Lower lobe of right lung (tissue), 2 donors: ENCODE data around the gene IQCK. TPM values are rescaled to one million over a fixed set of nuclear protein-coding genes. Genes with fewer than 3 reads are reported as not detected.
"Not testable (repeated sequence)": the region's sequence is repeated elsewhere in the genome, so short reads cannot be mapped to it uniquely, and the experiment has no call there.

ENCODE experiments used
- ATAC-seq, 2 donors: fragments of 200-7000 bp; cut with Tn5 transposase; one replicate each; pipeline ENCODE4 v1.9.1; 2020 to 2022; ENCODE audit warnings: mild to moderate bottlenecking in 2 of 2, moderate library complexity in 2 of 2
- DNase-seq: peaks from one replicate; pipeline ENCODE4 v3.0.0-alpha.2; 2020
- H3K27ac ChIP-seq: fragments of 200-600 bp; one replicate; pipeline ENCODE4 v1.8.0; 2022
- H3K27me3 ChIP-seq: fragments of 200-600 bp; one replicate; pipeline ENCODE4 v1.8.0; 2022; ENCODE audit warnings: low read depth
- H3K36me3 ChIP-seq: fragments of 200-600 bp; one replicate; pipeline ENCODE4 v1.8.0; 2022; ENCODE audit warnings: mild to moderate bottlenecking
- H3K4me1 ChIP-seq: fragments of 200-600 bp; one replicate; pipeline ENCODE4 v1.8.0; 2022
- H3K4me3 ChIP-seq: fragments of 200-600 bp; one replicate; pipeline ENCODE4 v1.8.0; 2022; ENCODE audit warnings: mild to moderate bottlenecking
- H3K9me3 ChIP-seq: fragments of 200-600 bp; one replicate; pipeline ENCODE4 v1.8.0; 2022
- intact Hi-C: fragments of 100-400 bp; cut with DNase I; formaldehyde crosslinking; loops from one replicate; pipeline ENCODE4 v1.11.0; 2022
- total RNA-seq: library from RNA; stranded (reverse); fragmentation: NEBNext Ultra II Directional; extraction: Animal tissue kit (Norgen Biotek cat#: 25700); gene quantifications from one replicate; pipeline ENCODE4 v1.2.1, GENCODE V29; 2021
- TF ChIP-seq, protein P1 (sequence below): fragments of 200-600 bp; IDR thresholded peaks from one replicate; pipeline ENCODE4 v1.8.0; 2022; ENCODE audit warnings: antibody characterized with exemption, mild to moderate bottlenecking
- donor health status: DM: no; HTN: yes; CAD: no; lungs with severe emphysema.

IQCK gene
- total RNA-seq, 1 donor from 2014 or later: 14.1 TPM

- TF ChIP-seq, protein P1, sequence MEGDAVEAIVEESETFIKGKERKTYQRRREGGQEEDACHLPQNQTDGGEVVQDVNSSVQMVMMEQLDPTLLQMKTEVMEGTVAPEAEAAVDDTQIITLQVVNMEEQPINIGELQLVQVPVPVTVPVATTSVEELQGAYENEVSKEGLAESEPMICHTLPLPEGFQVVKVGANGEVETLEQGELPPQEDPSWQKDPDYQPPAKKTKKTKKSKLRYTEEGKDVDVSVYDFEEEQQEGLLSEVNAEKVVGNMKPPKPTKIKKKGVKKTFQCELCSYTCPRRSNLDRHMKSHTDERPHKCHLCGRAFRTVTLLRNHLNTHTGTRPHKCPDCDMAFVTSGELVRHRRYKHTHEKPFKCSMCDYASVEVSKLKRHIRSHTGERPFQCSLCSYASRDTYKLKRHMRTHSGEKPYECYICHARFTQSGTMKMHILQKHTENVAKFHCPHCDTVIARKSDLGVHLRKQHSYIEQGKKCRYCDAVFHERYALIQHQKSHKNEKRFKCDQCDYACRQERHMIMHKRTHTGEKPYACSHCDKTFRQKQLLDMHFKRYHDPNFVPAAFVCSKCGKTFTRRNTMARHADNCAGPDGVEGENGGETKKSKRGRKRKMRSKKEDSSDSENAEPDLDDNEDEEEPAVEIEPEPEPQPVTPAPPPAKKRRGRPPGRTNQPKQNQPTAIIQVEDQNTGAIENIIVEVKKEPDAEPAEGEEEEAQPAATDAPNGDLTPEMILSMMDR: no peak
- Histone ChIP-seq H3K27ac (no peak overlapping the region), H3K9me3 (no peaks in the 10 kb centered on the region), H3K27me3 (no peaks in the 10 kb centered on the region), H3K36me3 (peaks cover 26% of the 10 kb centered on the region), H3K4me1 (peaks cover 36% of the 10 kb centered on the region), H3K4me3 (no peak overlapping the region)
- intact Hi-C loops: no loop called here
- DNase-seq: no peak
- ATAC-seq: no peak
These were observed 2.5 kb upstream of the IQCK start for GRCh38 chr16:19715566-19715965.

GRCh38 chr16:19716183-19716582 lies 1.9 kb upstream of the IQCK start:
- TF ChIP-seq, protein P1: no peak
- Histone ChIP-seq H3K4me3 (no peak overlapping the region), H3K27ac (no peak overlapping the region), H3K36me3 (peaks cover 26% of the 10 kb centered on the region), H3K4me1 (peaks cover 31% of the 10 kb centered on the region), H3K27me3 (no peaks in the 10 kb centered on the region), H3K9me3 (no peaks in the 10 kb centered on the region)
- ATAC-seq (no peak), DNase-seq (no peak)
- intact Hi-C loops: no loop called here

DNA sequence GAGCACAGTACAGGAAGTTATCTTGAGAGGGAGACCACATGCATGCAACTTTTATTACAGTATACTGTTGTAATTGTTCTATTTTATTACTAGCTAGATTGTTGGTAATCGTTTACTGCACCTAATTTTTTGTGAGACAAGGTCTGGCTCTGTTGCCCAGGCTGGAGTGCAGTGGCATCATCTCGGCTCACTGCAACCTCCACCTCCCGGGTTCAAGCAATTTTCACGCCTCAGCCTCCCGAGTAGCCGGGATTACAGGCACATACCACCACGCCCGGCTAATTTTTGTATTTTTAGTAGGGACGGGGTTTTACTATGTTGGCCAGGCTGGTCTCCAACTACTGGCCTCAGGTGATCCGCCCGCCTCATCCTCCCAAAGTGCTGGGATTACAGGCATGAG lies 1.3 kb upstream of the IQCK start:
- H3K27ac ChIP-seq, H3K9me3 ChIP-seq, intact Hi-C loops, DNase-seq, H3K27me3 ChIP-seq, ATAC-seq: not testable (repeated sequence)
- Histone ChIP-seq H3K4me3 (peak overlapping the region; percentile 98), H3K36me3 (peaks cover 26% of the 10 kb centered on the region), H3K4me1 (peaks cover 30% of the 10 kb centered on the region)

GRCh38 chr16:19717314-19717713 lies 757 bp upstream of the IQCK start:
- no peaks in the 10 kb centered on the region for H3K9me3 ChIP-seq
- peaks cover 23% of the 10 kb centered on the region for H3K36me3 ChIP-seq
- peak overlapping the region; percentile 82 for H3K27ac ChIP-seq
- peak overlapping the region; percentile 98 for H3K4me3 ChIP-seq
- peaks cover 30% of the 10 kb centered on the region for H3K4me1 ChIP-seq
- H3K27me3 ChIP-seq: no peaks in the 10 kb centered on the region
- ATAC-seq: peak in 1 of 2 donors; percentile 16
- no peak for DNase-seq
- intact Hi-C loops: no loop called here
- TF ChIP-seq, protein P1: no peak

- ATAC-seq (no peak), DNase-seq (no peak)
- Histone ChIP-seq H3K27me3 (no peaks in the 10 kb centered on the region), H3K4me3 (peak overlapping the region; percentile 98), H3K9me3 (no peaks in the 10 kb centered on the region), H3K4me1 (peaks cover 30% of the 10 kb centered on the region), H3K27ac (peak overlapping the region; percentile 82), H3K36me3 (peaks cover 13% of the 10 kb centered on the region)
- intact Hi-C loops: no loop called here
- TF ChIP-seq, protein P1: no peak
These were observed 524 bp downstream of the IQCK start for GRCh38 chr16:19718624-19718965.

- no peak for ATAC-seq
These were observed 4.3 kb downstream of the IQCK start for GRCh38 chr16:19722269-19722952.

More at GRCh38 chr16:19722269-19722952, 4.3 kb downstream of the IQCK start:
- intact Hi-C loops: no loop called here
- no peak for DNase-seq
- Histone ChIP-seq H3K27me3 (no peaks in the 10 kb centered on the region), H3K27ac (no peak overlapping the region), H3K4me3 (no peak overlapping the region), H3K9me3 (no peaks in the 10 kb centered on the region), H3K4me1 (peaks cover 16% of the 10 kb centered on the region), H3K36me3 (no peaks in the 10 kb centered on the region)
- TF ChIP-seq, protein P1: no peak
